HCT116 (cell line): ENCODE measurements around the gene EFL1.
"Not testable (repeated sequence)": the region's sequence is repeated elsewhere in the genome, so short reads cannot be mapped to it uniquely, and the experiment has no call there.

ENCODE experiments used
- ATF3 ChIP-seq: IDR thresholded peaks from 2 replicates; pipeline ENCODE4 v1.6.1; 2012
- CBX3 ChIP-seq: IDR thresholded peaks from 2 replicates; pipeline ENCODE4 v1.6.1; 2012; ENCODE audit warnings: low read depth
- CTCF ChIP-seq, 3 experiments: fragments of 200-600 bp in 1 of 3; sonication (generic) in 1 of 3; IDR thresholded peaks in 2 of 3; conservative IDR thresholded peaks in 1 of 3; 2 replicates each; pipeline ENCODE4 v1.5.1; 2012 to 2017; ENCODE audit warnings: low read depth in 2 of 3, low read length in 2 of 3, antibody characterized with exemption in 1 of 3, borderline replicate concordance in 1 of 3, control low read depth in 1 of 3, mild to moderate bottlenecking in 1 of 3, mixed read lengths in 1 of 3, mixed run types in 1 of 3, moderate library complexity in 1 of 3; ENCODE audit not compliant: insufficient read depth in 1 of 3
- EGR1 ChIP-seq: IDR thresholded peaks from 2 replicates; pipeline ENCODE4 v1.6.1; 2012; ENCODE audit warnings: low read depth
- EZH2 ChIP-seq: fragments of 200-600 bp; sonication (generic); IDR thresholded peaks from 2 replicates; pipeline ENCODE4 v1.6.1; 2017; ENCODE audit warnings: antibody characterized with exemption, mixed run types
- POLR2A ChIP-seq: IDR thresholded peaks from 2 replicates; pipeline ENCODE4 v1.7.0; 2011; ENCODE audit warnings: borderline replicate concordance; ENCODE audit not compliant: insufficient read depth, insufficient read length; ENCODE audit errors: extremely low read depth
- POLR2AphosphoS5 ChIP-seq: IDR thresholded peaks from 2 replicates; pipeline ENCODE4 v1.6.1; 2011; ENCODE audit warnings: mild to moderate bottlenecking, low read depth, low read length, moderate library complexity
- RAD21 ChIP-seq: IDR thresholded peaks from 2 replicates; pipeline ENCODE4 v1.6.1; 2012; ENCODE audit warnings: low read depth, mild to moderate bottlenecking
- TCF7L2 ChIP-seq: IDR thresholded peaks from 2 replicates; pipeline ENCODE4 v1.7.0; 2011; ENCODE audit warnings: borderline replicate concordance, inconsistent platforms; ENCODE audit not compliant: insufficient read depth, insufficient read length; ENCODE audit errors: extremely low read depth
- YY1 ChIP-seq: IDR thresholded peaks from 2 replicates; pipeline ENCODE4 v1.6.1; 2011; ENCODE audit warnings: low read length, low read depth, moderate library complexity, mild to moderate bottlenecking; ENCODE audit not compliant: insufficient replicate concordance; ENCODE audit errors: extremely low read depth
- ZNF274 ChIP-seq: fragments of 200-500 bp; sonication (Bioruptor generic); IDR thresholded peaks from 2 replicates; pipeline ENCODE4 v1.6.1; 2014; ENCODE audit warnings: mild to moderate bottlenecking, low read depth, low read length, inconsistent platforms
- TF ChIP-seq, protein P1 (sequence below): IDR thresholded peaks from 2 replicates; pipeline ENCODE4 v1.6.1; 2012; ENCODE audit warnings: low read depth
- TF ChIP-seq, protein P2 (sequence below): IDR thresholded peaks from 2 replicates; pipeline ENCODE4 v1.6.1; 2011; ENCODE audit warnings: mild to moderate bottlenecking, low read length, moderate library complexity; ENCODE audit not compliant: insufficient replicate concordance; ENCODE audit errors: extremely low read depth

DNA sequence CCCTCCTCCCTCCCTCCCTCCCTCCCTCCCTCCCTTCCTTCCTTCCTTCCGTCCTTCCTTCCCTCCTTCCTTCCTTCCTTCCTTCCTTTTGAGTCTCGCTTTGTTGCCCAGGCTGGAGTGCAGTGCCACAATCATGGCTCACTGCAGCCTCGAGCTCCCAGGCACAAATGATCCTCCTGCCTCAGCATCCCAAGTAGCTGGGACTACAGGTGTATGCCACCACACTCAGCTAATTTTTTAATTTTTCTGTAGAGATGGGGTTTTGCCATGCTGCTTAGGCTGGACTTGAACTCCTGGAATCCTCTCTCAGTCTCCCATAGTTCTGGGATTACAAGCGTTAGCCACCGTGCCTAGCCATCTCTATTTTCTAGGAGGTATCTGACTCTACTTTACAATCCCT lies 48.8 kb upstream of the EFL1 start:
- not testable (repeated sequence) for TF ChIP-seq CTCF (IDR thresholded peaks at IDR 0.05 in 2 of 3, conservative IDR thresholded peaks at IDR 0.05 in 1 of 3; ENCODE audit: borderline replicate concordance in 1 of 3, insufficient read depth in 1 of 3, low read depth in 2 of 3, low read length in 2 of 3); CBX3; TCF7L2; ZNF274; POLR2A; YY1; POLR2AphosphoS5; RAD21; EGR1; EZH2; ATF3
- TF ChIP-seq, protein P1, sequence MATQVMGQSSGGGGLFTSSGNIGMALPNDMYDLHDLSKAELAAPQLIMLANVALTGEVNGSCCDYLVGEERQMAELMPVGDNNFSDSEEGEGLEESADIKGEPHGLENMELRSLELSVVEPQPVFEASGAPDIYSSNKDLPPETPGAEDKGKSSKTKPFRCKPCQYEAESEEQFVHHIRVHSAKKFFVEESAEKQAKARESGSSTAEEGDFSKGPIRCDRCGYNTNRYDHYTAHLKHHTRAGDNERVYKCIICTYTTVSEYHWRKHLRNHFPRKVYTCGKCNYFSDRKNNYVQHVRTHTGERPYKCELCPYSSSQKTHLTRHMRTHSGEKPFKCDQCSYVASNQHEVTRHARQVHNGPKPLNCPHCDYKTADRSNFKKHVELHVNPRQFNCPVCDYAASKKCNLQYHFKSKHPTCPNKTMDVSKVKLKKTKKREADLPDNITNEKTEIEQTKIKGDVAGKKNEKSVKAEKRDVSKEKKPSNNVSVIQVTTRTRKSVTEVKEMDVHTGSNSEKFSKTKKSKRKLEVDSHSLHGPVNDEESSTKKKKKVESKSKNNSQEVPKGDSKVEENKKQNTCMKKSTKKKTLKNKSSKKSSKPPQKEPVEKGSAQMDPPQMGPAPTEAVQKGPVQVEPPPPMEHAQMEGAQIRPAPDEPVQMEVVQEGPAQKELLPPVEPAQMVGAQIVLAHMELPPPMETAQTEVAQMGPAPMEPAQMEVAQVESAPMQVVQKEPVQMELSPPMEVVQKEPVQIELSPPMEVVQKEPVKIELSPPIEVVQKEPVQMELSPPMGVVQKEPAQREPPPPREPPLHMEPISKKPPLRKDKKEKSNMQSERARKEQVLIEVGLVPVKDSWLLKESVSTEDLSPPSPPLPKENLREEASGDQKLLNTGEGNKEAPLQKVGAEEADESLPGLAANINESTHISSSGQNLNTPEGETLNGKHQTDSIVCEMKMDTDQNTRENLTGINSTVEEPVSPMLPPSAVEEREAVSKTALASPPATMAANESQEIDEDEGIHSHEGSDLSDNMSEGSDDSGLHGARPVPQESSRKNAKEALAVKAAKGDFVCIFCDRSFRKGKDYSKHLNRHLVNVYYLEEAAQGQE = not testable (repeated sequence)
- TF ChIP-seq, protein P2, sequence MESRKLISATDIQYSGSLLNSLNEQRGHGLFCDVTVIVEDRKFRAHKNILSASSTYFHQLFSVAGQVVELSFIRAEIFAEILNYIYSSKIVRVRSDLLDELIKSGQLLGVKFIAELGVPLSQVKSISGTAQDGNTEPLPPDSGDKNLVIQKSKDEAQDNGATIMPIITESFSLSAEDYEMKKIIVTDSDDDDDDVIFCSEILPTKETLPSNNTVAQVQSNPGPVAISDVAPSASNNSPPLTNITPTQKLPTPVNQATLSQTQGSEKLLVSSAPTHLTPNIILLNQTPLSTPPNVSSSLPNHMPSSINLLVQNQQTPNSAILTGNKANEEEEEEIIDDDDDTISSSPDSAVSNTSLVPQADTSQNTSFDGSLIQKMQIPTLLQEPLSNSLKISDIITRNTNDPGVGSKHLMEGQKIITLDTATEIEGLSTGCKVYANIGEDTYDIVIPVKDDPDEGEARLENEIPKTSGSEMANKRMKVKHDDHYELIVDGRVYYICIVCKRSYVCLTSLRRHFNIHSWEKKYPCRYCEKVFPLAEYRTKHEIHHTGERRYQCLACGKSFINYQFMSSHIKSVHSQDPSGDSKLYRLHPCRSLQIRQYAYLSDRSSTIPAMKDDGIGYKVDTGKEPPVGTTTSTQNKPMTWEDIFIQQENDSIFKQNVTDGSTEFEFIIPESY = not testable (repeated sequence)
